Measurements from ENCODE around the gene KNCN.

DNA sequence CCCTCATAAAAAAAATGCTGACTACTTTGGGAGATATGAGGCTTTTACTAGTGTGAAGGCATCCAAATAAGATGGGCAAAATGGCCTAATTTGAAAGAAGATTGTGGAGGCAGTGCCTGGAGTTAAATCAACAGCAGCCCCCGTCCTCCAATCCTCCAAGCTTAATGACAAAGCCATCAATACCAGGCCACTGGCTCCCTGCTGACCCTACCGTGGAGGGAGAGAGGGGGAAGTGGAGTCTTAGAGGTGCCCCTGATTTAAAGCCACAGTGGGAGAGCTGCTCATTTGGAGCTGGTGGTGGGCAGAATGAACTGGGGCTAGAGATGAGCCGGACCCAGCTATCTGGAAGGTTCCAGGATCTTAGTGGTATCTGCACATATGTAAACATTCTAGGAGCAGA lies 24.3 kb upstream of the KNCN start:
- TF ChIP-seq CTCF (IDR thresholded peaks at IDR 0.05) (no peak), POLR2A (IDR thresholded peaks at IDR 0.05; ENCODE audit: low read depth) (no peak), POLR2AphosphoS5 (IDR thresholded peaks at IDR 0.05) (no peak), EP300 (IDR thresholded peaks at IDR 0.05) (no peak)
